HEK293 (cell line): ENCODE results near the gene ATPAF2.
A peak's percentile ranks its signal among the peaks of the same experiment; 100 is the strongest.

ENCODE experiments used
- HOXD13 ChIP-seq: sonication (generic); formaldehyde crosslinking; IDR thresholded peaks from 2 replicates; pipeline ENCODE4 v1.8.0; 2022; ENCODE audit warnings: missing genetic modification reagents, borderline replicate concordance
- KLF9 ChIP-seq: fragments of 450-650 bp; formaldehyde crosslinking; IDR thresholded peaks from 2 replicates; pipeline ENCODE4 v1.5.1; 2016; ENCODE audit warnings: missing biosample characterization, missing genetic modification characterization, low read depth
- MEIS1 ChIP-seq: sonication (generic); formaldehyde crosslinking; IDR thresholded peaks from 2 replicates; pipeline ENCODE4 v1.8.1; 2022; ENCODE audit warnings: missing genetic modification reagents, mild to moderate bottlenecking, borderline replicate concordance
- PRDM4 ChIP-seq: fragments of 450-650 bp; formaldehyde crosslinking; IDR thresholded peaks from 2 replicates; pipeline ENCODE4 v1.5.1; 2017; ENCODE audit warnings: missing biosample characterization, missing genetic modification characterization
- SP2 ChIP-seq: fragments of 450-650 bp; formaldehyde crosslinking; IDR thresholded peaks from 2 replicates; pipeline ENCODE4 v1.5.1; 2016; ENCODE audit warnings: missing biosample characterization, missing genetic modification characterization
- TSHZ1 ChIP-seq: fragments of 450-650 bp; formaldehyde crosslinking; IDR thresholded peaks from 2 replicates; pipeline ENCODE4 v1.5.1; 2016; ENCODE audit warnings: missing biosample characterization, missing genetic modification characterization, borderline replicate concordance
- ZFP37 ChIP-seq: fragments of 450-650 bp; formaldehyde crosslinking; IDR thresholded peaks from 2 replicates; pipeline ENCODE4 v1.5.1; 2016; ENCODE audit warnings: missing biosample characterization, missing genetic modification characterization
- ZNF114 ChIP-seq: fragments of 450-650 bp; formaldehyde crosslinking; IDR thresholded peaks from 2 replicates; pipeline ENCODE4 v1.5.0; 2017; ENCODE audit warnings: missing biosample characterization, missing genetic modification characterization
- ZNF155 ChIP-seq: fragments of 450-650 bp; formaldehyde crosslinking; IDR thresholded peaks from 2 replicates; pipeline ENCODE4 v1.5.1; 2016; ENCODE audit warnings: missing biosample characterization, missing genetic modification characterization
- ZNF169 ChIP-seq: fragments of 450-650 bp; formaldehyde crosslinking; IDR thresholded peaks from 2 replicates; pipeline ENCODE4 v1.5.1; 2016; ENCODE audit warnings: missing biosample characterization, missing genetic modification characterization
- ZNF175 ChIP-seq: fragments of 450-650 bp; formaldehyde crosslinking; IDR thresholded peaks from 2 replicates; pipeline ENCODE4 v1.5.1; 2016; ENCODE audit warnings: missing biosample characterization, missing genetic modification characterization
- ZNF221 ChIP-seq: fragments of 450-650 bp; formaldehyde crosslinking; IDR thresholded peaks from 2 replicates; pipeline ENCODE4 v1.5.1; 2017; ENCODE audit warnings: missing biosample characterization, missing genetic modification characterization, borderline replicate concordance
- ZNF223 ChIP-seq: fragments of 450-650 bp; formaldehyde crosslinking; IDR thresholded peaks from 2 replicates; pipeline ENCODE4 v1.5.1; 2016; ENCODE audit warnings: missing biosample characterization, missing genetic modification characterization
- ZNF248 ChIP-seq: fragments of 450-650 bp; formaldehyde crosslinking; IDR thresholded peaks from 2 replicates; pipeline ENCODE4 v1.5.1; 2017; ENCODE audit warnings: missing biosample characterization, missing genetic modification characterization
- ZNF302 ChIP-seq: fragments of 450-650 bp; formaldehyde crosslinking; IDR thresholded peaks from 2 replicates; pipeline ENCODE4 v1.5.1; 2016; ENCODE audit warnings: missing biosample characterization, missing genetic modification characterization, low read depth
- ZNF335 ChIP-seq: fragments of 450-650 bp; formaldehyde crosslinking; conservative IDR thresholded peaks from 2 replicates; pipeline ENCODE4 v1.5.1; 2016; ENCODE audit warnings: missing biosample characterization, missing genetic modification characterization
- ZNF354C ChIP-seq: fragments of 450-650 bp; formaldehyde crosslinking; IDR thresholded peaks from 2 replicates; pipeline ENCODE4 v1.5.1; 2016; ENCODE audit warnings: missing biosample characterization, missing genetic modification characterization, low read depth, borderline replicate concordance
- ZNF398 ChIP-seq: fragments of 450-650 bp; formaldehyde crosslinking; IDR thresholded peaks from 2 replicates; pipeline ENCODE4 v1.5.1; 2017; ENCODE audit warnings: missing biosample characterization, missing genetic modification characterization
- ZNF404 ChIP-seq: fragments of 450-650 bp; formaldehyde crosslinking; IDR thresholded peaks from 2 replicates; pipeline ENCODE4 v1.5.1; 2017; ENCODE audit warnings: missing biosample characterization, missing genetic modification characterization
- ZNF416 ChIP-seq: fragments of 450-650 bp; formaldehyde crosslinking; IDR thresholded peaks from 2 replicates; pipeline ENCODE4 v1.5.1; 2016; ENCODE audit warnings: missing biosample characterization, missing genetic modification characterization
- ZNF555 ChIP-seq: fragments of 450-650 bp; formaldehyde crosslinking; conservative IDR thresholded peaks from 2 replicates; pipeline ENCODE4 v1.5.1; 2017; ENCODE audit warnings: missing biosample characterization, mild to moderate bottlenecking, missing genetic modification characterization, inconsistent platforms
- ZNF623 ChIP-seq: fragments of 450-650 bp; formaldehyde crosslinking; IDR thresholded peaks from 2 replicates; pipeline ENCODE4 v1.5.1; 2016; ENCODE audit warnings: missing biosample characterization, missing genetic modification characterization
- ZNF645 ChIP-seq: fragments of 450-650 bp; formaldehyde crosslinking; IDR thresholded peaks from 2 replicates; pipeline ENCODE4; 2016; ENCODE audit warnings: missing biosample characterization, missing genetic modification characterization
- ZNF660 ChIP-seq: fragments of 450-650 bp; IDR thresholded peaks from 2 replicates; pipeline ENCODE4 v1.5.1; 2018; ENCODE audit warnings: missing biosample characterization, mild to moderate bottlenecking, missing genetic modification characterization
- ZNF692 ChIP-seq: fragments of 450-650 bp; formaldehyde crosslinking; IDR thresholded peaks from 2 replicates; pipeline ENCODE4 v1.5.1; 2016; ENCODE audit warnings: missing biosample characterization, missing genetic modification characterization
- ZSCAN16 ChIP-seq: fragments of 450-650 bp; formaldehyde crosslinking; IDR thresholded peaks from 2 replicates; pipeline ENCODE4 v1.5.1; 2016; ENCODE audit warnings: missing biosample characterization, missing genetic modification characterization
- ZSCAN23 ChIP-seq: fragments of 450-650 bp; formaldehyde crosslinking; IDR thresholded peaks from 2 replicates; pipeline ENCODE4 v1.5.1; 2016; ENCODE audit warnings: missing biosample characterization, missing genetic modification characterization
- ZSCAN4 ChIP-seq: fragments of 450-650 bp; formaldehyde crosslinking; IDR thresholded peaks from 2 replicates; pipeline ENCODE4 v1.5.1; 2017; ENCODE audit warnings: missing biosample characterization, missing genetic modification characterization

The ATPAF2 gene

GRCh38 chr17:18087610-18088491 lies 48.9 kb upstream of the ATPAF2 start, which contains the start of gene DRG2 (continued):
- TF ChIP-seq ZNF221 (no peak), ZNF248 (no peak), ZNF416 (no peak), ZSCAN23 (tag by site-specific recombination) (peak; percentile 98), ZNF223 (tag by site-specific recombination) (peak; percentile 50; the same call in 1 of the 2 replicates), ZNF354C (tag by site-specific recombination) (no peak), PRDM4 (tag by site-specific recombination) (peak; percentile 71; the same call in 1 of the 2 replicates), ZNF335 (tag by site-specific recombination) (peak; percentile 80), ZNF302 (tag by site-specific recombination) (no peak), ZFP37 (tag by site-specific recombination) (peak; percentile 95), ZNF645 (tag by site-specific recombination) (no peak), TSHZ1 (tag by site-specific recombination) (peak; percentile 67; the same call in 1 of the 2 replicates), ZNF398 (tag by site-specific recombination) (peak; percentile 30), ZNF623 (tag by site-specific recombination) (peak; percentile 54), ZNF692 (tag by site-specific recombination) (peak; percentile 92), ZNF114 (tag by site-specific recombination) (no peak), ZNF169 (tag by site-specific recombination) (no peak), ZNF155 (tag by site-specific recombination) (no peak), ZSCAN16 (tag by site-specific recombination) (peak; percentile 43; the same call in 1 of the 2 replicates), SP2 (tag by site-specific recombination) (peak; percentile 63), ZNF404 (tag by site-specific recombination) (no peak; the same call in 1 of the 2 replicates), ZNF660 (tag by site-specific recombination) (peak; percentile 100), ZNF175 (tag by site-specific recombination) (no peak), ZSCAN4 (tag by site-specific recombination) (peak; percentile 69), ZNF555 (tag by site-specific recombination) (no peak), KLF9 (tag by site-specific recombination) (peak; percentile 80), HOXD13 (CRISPR knock-in tag) (no peak), MEIS1 (no peak)
